GM19468 (cell line): Measurements from ENCODE around the gene FN1.

ENCODE experiments used
- ATAC-seq: cut with Tn5 transposase; IDR thresholded peaks from one replicate; pipeline ENCODE4 v1.9.1; 2021; ENCODE audit warnings: mild to moderate bottlenecking, moderate library complexity, moderate number of reproducible peaks; ENCODE audit not compliant: unreplicated experiment; ENCODE audit errors: extremely low read depth

The FN1 gene

DNA sequence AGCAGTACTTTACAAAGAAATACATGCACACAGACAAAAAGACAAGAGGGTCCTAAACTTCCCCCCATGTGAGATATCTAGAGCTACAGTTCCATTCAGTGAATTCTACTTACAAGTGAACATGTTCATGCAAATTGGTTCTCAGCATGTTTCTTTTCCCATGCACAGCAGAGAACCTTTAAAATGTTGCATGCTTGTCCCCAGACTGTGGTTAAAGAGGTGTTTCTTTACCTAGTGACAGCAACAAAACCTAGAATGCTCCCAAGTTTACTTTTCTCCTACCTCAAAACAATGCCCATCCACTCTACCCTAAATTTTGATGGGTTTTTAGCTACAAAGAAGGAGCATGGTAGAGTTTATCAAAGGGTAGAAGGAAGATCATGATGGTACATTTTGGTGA is 43.7 kb downstream of the FN1 start:
- ATAC-seq, result no peak

DNA sequence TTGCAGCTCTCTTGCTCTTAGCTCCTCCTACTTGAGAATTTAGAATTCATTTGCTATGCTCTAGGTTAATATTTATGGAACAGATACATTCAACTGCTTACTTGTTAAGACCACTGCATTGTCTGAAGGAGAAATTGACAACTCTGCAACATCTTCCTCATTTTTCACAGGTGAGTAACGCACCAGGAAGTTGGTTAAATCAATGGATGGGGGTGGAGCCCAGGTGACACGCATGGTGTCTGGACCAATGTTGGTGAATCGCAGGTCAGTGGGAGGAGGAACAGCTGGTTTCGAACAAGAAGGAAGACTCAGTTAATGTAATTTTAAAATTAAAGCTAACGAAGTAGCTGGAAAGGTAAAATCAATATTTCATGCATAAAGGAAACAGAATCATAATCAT is 44.3 kb downstream of the FN1 start:
- ATAC-seq, result no peak

- ATAC-seq, result no peak
Observed at GRCh38 chr2:215390550-215390913, 45.3 kb downstream of the FN1 start.

GRCh38 chr2:215388002-215388728 is 47.7 kb downstream of the FN1 start:
- ATAC-seq, result no peak

GRCh38 chr2:215386566-215386965 is 49.3 kb downstream of the FN1 start:
- ATAC-seq, result no peak

- no peak for ATAC-seq
Observed at GRCh38 chr2:215384710-215385109, 51.2 kb downstream of the FN1 start.

GRCh38 chr2:215383652-215384279 is 52.1 kb downstream of the FN1 start:
- ATAC-seq, result no peak

DNA sequence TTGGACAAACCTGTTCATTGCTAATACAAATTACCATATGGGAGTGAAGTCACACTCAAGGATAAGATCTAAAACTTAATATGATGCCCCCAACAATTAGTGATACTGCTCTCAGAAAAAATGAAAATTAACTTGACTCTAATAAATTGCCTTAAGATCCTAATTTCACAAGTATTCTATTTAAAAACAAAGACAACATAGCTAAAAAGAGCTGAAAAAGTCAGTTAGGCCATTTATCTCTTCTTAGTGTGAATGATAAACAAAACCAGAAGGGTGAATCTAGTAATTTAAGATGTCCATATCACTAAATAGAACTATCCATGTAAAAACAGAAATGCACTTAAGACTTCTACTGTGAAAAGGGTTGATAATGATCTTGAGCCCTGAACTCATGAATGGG is 53.4 kb downstream of the FN1 start:
- no peak for ATAC-seq

GRCh38 chr2:215382011-215382410 is 53.9 kb downstream of the FN1 start:
- no peak for ATAC-seq

GRCh38 chr2:215380699-215381098 is 55.2 kb downstream of the FN1 start:
- ATAC-seq, result no peak

GRCh38 chr2:215379948-215380347 is 55.9 kb downstream of the FN1 start:
- ATAC-seq, result no peak

- no peak for ATAC-seq
Observed at GRCh38 chr2:215379039-215379438, 56.8 kb downstream of the FN1 start.

DNA sequence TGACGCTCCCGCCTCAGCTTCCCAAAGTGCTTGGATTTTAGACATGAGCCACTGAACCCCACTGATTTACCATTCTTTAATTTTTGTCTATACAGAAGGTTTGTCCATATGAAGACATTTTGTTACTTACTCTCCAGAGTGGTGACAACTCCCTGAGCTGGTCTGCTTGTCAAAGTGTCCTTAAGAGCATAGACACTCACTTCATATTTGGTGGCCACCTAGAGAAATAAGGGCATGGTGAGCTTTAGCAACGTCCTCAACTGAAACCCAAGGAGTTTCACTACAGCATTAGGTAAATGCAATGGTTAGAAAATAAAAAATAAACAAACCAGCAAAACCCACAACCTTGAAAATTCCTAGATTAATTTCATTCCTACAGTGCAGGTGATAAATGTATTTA is 57.8 kb downstream of the FN1 start:
- no peak for ATAC-seq

GRCh38 chr2:215377283-215377682 is 58.6 kb downstream of the FN1 start:
- ATAC-seq, result no peak

DNA sequence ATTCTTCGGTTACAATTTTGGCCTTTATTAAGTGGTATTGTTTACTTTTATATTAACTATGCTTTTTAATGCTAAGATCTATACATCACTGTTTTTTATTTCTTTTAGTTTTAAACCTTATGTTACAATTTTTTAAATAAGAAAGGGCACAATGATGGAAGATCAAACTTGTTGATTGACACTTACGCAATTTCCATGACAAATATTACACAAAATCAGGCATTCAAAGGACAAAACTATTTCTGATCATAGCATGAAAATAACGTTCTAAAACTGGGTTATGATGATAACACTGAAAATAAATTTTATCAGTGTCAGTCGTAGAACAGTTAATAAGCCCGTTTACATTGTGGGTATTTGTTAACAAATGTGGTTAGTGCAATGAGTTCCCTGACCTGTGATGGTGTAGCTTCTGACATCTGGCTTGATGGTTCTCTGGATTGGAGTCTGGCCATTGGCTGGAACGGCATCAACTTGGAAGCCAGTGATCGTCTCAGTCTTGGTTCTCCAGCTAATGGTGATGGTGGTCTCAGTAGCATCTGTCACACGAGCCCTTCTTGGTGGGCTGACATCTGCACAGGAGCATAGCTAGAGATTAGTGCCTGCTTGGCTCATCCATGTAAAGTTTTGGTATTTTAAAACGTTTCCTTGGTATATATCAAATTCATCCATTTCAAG is 59.6 kb downstream of the FN1 start:
- no peak for ATAC-seq

- no peak for ATAC-seq
Observed at GRCh38 chr2:215375467-215375830, 60.4 kb downstream of the FN1 start.

GRCh38 chr2:215374642-215375466 is 61.0 kb downstream of the FN1 start:
- ATAC-seq, result no peak

DNA sequence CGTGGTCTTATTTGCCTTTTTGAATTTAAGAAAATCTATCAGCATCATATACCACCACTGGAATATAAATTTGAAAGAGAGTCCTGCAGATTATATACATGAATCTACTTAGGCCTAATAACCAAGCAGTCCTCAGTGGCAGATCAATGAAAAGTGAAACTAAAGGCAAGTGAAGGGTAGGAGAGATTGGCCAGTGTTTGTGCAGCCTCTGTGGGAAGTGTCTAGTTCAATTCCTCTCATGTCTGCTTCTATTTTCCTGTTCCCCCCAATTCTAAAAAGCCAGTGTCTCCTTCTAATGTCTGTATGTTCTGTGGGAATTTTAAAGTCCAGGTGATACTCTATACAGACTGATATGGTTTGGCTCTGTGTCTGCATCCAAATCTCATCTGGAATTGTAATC is 61.9 kb downstream of the FN1 start:
- ATAC-seq, result no peak

GRCh38 chr2:215372968-215373649 is 62.8 kb downstream of the FN1 start:
- ATAC-seq, result no peak
